ENCODE results near the gene GPRC5B. TPM values are rescaled to one million over a fixed set of nuclear protein-coding genes. Genes with fewer than 3 reads are reported as not detected.

Gene GPRC5B
- total and polyA plus RNA-seq, 4 donors, result 6.8 to 21.2 (median 9.5) TPM

GRCh38 chr16:19859166-19859565, 25.5 kb downstream of the GPRC5B start:
- no peak overlapping the region for H3K9ac ChIP-seq (ENCODE audit: insufficient read depth in 1 of 2, low read length in 2 of 2)
- H3K27me3 ChIP-seq (ENCODE audit: control insufficient read depth in 3 of 3, insufficient read depth in 3 of 3, low read length in 2 of 3), result no peaks in the 10 kb centered on the region
- ATAC-seq (ENCODE audit: insufficient read depth, low FRiP score) (no peak), DNase-seq (no peak)
- H3K36me3 ChIP-seq (ENCODE audit: control insufficient read depth in 4 of 4, insufficient read depth in 4 of 4, low read length in 4 of 4), result peaks cover 0 to 27% (median 12%) of the 10 kb centered on the region in 4 donors
- WGBS, 2 donors, result 94 to 96% methylated on average over 9 of the region's 9 CpGs
- no peak overlapping the region for H3K27ac ChIP-seq (ENCODE audit: low read depth in 1 of 2, low read length in 1 of 2)
- TF ChIP-seq, protein P1, sequence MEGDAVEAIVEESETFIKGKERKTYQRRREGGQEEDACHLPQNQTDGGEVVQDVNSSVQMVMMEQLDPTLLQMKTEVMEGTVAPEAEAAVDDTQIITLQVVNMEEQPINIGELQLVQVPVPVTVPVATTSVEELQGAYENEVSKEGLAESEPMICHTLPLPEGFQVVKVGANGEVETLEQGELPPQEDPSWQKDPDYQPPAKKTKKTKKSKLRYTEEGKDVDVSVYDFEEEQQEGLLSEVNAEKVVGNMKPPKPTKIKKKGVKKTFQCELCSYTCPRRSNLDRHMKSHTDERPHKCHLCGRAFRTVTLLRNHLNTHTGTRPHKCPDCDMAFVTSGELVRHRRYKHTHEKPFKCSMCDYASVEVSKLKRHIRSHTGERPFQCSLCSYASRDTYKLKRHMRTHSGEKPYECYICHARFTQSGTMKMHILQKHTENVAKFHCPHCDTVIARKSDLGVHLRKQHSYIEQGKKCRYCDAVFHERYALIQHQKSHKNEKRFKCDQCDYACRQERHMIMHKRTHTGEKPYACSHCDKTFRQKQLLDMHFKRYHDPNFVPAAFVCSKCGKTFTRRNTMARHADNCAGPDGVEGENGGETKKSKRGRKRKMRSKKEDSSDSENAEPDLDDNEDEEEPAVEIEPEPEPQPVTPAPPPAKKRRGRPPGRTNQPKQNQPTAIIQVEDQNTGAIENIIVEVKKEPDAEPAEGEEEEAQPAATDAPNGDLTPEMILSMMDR (IDR thresholded peaks at IDR 0.05; ENCODE audit: control extremely low read depth, extremely low read depth), result no peak
- H3K4me1 ChIP-seq (ENCODE audit: control insufficient read depth in 5 of 5, insufficient read depth in 5 of 5, low read length in 5 of 5), result peaks cover 0 to 3% (median 0%) of the 10 kb centered on the region in 5 donors
- H3K9me3 ChIP-seq (ENCODE audit: control insufficient read depth in 4 of 4, insufficient read depth in 3 of 4, low read length in 3 of 4), result no peaks in the 10 kb centered on the region
- H3K4me3 ChIP-seq, result no peak overlapping the region

- no peak overlapping the region for H3K27ac ChIP-seq (ENCODE audit: low read depth in 1 of 2, low read length in 1 of 2)
- H3K9ac ChIP-seq (ENCODE audit: insufficient read depth in 1 of 2, low read length in 2 of 2), result no peak overlapping the region
- TF ChIP-seq, protein P1 (IDR thresholded peaks at IDR 0.05; ENCODE audit: control extremely low read depth, extremely low read depth), result no peak
- peaks cover 0 to 3% (median 0%) of the 10 kb centered on the region in 5 donors for H3K4me1 ChIP-seq (ENCODE audit: control insufficient read depth in 5 of 5, insufficient read depth in 5 of 5, low read length in 5 of 5)
- H3K4me3 ChIP-seq, result no peak overlapping the region
- H3K9me3 ChIP-seq (ENCODE audit: control insufficient read depth in 4 of 4, insufficient read depth in 3 of 4, low read length in 3 of 4), result no peaks in the 10 kb centered on the region
- no peak for DNase-seq
- no peaks in the 10 kb centered on the region for H3K27me3 ChIP-seq (ENCODE audit: control insufficient read depth in 3 of 3, insufficient read depth in 3 of 3, low read length in 2 of 3)
- no peak for ATAC-seq (ENCODE audit: insufficient read depth, low FRiP score)
- H3K36me3 ChIP-seq (ENCODE audit: control insufficient read depth in 4 of 4, insufficient read depth in 4 of 4, low read length in 4 of 4), result peaks cover 0 to 27% (median 12%) of the 10 kb centered on the region in 4 donors
- 85 to 86% methylated on average over 22 of the region's 22 CpGs for WGBS, 2 donors
Measured at GRCh38 chr16:19858340-19859018, 26.2 kb downstream of the GPRC5B start.

DNA sequence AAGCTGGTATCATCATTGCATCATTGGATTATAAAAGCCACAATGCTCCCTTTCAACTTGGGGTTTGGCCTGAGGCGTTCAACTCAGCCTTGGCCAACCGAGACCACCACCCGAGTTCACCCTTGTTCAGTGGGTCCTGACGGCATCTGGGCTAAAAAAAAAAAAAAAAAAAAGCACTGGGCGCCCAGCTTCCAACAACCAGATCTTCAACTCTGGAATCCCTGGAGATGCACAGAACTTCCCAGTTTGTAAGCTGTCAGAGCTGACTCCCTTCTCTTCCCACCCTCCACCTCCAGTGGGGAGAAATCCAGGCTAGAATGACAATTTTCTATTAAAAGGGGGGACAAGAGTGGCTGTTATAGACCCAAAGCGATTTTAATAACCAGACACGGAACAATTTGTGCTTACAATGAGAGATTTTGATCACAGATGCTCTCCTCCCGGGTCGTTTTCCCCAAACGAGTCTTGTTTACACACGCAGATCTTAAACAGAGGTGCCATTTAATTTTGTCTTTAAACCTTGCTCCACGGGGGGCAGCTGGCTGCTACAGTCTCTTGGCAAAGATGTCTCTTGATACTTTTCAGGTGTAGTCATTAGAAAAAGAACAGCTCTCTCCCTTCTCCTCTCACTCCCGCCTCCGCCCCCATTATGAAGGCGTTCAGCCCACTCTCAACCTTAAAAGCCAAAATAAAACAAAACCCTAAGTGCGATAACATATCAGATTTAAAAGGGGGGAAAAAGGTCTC, 26.9 kb downstream of the GPRC5B start:
- Histone ChIP-seq H3K4me3 (no peak overlapping the region), H3K36me3 (ENCODE audit: control insufficient read depth in 4 of 4, insufficient read depth in 4 of 4, low read length in 4 of 4) (peaks cover 0 to 27% (median 12%) of the 10 kb centered on the region in 4 donors), H3K4me1 (ENCODE audit: control insufficient read depth in 5 of 5, insufficient read depth in 5 of 5, low read length in 5 of 5) (peaks cover 0 to 3% (median 0%) of the 10 kb centered on the region in 5 donors), H3K27me3 (ENCODE audit: control insufficient read depth in 3 of 3, insufficient read depth in 3 of 3, low read length in 2 of 3) (no peaks in the 10 kb centered on the region), H3K9me3 (ENCODE audit: control insufficient read depth in 4 of 4, insufficient read depth in 3 of 4, low read length in 3 of 4) (no peaks in the 10 kb centered on the region), H3K27ac (ENCODE audit: low read depth in 1 of 2, low read length in 1 of 2) (no peak overlapping the region), H3K9ac (ENCODE audit: insufficient read depth in 1 of 2, low read length in 2 of 2) (no peak overlapping the region)
- ATAC-seq (ENCODE audit: insufficient read depth, low FRiP score) (no peak), DNase-seq (no peak)
- TF ChIP-seq, protein P1 (IDR thresholded peaks at IDR 0.05; ENCODE audit: control extremely low read depth, extremely low read depth), result no peak
- WGBS, 2 donors, result 87 to 88% methylated on average over 16 of the region's 16 CpGs

Data from lung (tissue), 12 donors.